Stimulated activated CD8-positive, alpha-beta memory T cell treated with anti-CD3 and anti-CD28 coated beads, Interleukin-4, amount 100 ng/mL, for 1 hour (primary cell): Measurements from ENCODE around the gene CTDSP1.

Source experiments
- DNase-seq, 2 donors: peaks; one replicate each; pipeline ENCODE4 v3.0.0-alpha.2; 2020; ENCODE audit warnings: low read depth in 2 of 2, low spot score in 1 of 2

Gene CTDSP1

DNA sequence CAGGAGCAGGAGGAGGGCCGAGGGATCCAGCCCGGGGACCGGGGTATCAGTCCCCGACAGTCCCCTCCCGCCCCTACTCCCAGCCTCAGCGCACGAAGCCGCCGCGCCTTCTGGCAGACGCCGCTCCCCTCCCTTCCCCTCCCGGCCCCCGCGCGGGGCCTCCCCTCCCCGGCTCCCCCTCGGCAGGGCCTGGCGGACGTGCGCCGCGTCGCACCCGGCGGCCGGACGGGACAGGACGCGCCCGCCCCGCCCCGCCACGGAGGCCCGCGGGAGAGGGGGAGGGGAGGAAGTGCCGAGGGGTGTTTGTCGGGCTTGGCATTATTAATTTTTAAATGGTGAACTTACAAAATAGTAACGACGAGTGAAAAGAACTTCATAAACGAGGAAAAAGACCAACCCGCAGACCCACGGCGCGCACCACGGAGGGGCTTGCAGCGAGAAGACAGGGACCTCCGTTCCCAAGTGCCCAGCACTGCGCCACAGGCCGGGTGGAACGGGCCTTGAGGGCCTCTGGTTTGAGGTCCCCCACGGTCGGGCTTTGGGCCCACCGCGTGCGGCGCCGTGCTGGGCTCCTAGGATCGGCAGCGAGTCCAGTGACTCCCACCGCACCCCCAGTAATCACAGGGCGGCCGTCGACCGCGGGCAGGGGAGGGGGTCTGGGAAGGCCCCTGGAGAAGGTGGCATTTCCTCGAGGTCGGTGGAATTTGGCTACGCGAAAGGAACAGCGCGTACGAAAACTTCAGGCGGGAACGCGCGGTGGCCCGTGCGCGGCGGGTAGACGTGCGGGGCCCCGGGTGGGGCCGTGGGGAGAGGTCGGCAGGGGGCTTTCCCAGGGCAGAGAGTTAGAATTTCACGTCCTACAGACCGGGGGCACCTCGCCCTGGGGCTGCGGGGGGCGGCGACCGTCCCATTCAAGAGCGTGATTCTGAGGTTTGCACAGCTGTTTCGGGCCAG is 954 bp upstream of the CTDSP1 start:
- peak; percentile 28 to 34 for DNase-seq

DNA sequence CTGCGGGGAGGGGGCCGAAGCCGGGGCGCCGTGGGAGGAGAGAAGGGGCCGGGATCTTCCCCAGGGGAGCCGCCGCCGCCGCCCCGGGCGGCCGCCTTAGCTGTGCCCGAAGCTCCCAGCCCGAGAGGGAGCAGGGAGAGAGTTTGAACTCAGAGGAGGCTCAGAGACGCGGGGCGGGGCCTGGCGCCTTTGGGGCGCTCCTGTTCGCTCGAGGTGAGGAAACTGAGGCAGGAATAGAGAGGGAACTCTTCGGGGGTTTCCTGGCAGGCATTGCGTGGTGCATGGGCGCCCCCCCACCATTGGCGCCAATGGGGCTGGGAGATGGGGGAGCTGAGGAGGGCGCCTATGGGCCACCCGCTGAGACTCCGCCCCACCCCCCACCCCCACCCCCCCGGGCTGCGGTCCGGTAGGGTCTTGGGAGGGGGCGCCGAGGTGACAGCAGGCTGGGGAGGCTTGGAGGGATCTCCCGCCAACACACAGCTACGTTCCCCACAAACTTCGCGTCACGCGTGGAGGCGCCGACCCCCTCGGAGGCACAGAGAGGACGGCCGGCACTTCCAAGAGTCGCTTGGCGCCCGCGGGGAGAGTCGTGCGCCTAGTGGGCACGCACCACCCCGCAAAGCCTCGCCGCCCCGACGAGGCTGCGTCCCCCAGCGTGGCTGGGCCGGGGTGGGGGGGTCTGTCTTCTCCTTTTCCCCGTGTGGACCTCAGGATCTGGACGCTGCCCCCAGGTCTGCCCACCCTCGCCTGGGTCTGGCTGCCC is 680 bp downstream of the CTDSP1 start:
- DNase-seq: no peak

DNA sequence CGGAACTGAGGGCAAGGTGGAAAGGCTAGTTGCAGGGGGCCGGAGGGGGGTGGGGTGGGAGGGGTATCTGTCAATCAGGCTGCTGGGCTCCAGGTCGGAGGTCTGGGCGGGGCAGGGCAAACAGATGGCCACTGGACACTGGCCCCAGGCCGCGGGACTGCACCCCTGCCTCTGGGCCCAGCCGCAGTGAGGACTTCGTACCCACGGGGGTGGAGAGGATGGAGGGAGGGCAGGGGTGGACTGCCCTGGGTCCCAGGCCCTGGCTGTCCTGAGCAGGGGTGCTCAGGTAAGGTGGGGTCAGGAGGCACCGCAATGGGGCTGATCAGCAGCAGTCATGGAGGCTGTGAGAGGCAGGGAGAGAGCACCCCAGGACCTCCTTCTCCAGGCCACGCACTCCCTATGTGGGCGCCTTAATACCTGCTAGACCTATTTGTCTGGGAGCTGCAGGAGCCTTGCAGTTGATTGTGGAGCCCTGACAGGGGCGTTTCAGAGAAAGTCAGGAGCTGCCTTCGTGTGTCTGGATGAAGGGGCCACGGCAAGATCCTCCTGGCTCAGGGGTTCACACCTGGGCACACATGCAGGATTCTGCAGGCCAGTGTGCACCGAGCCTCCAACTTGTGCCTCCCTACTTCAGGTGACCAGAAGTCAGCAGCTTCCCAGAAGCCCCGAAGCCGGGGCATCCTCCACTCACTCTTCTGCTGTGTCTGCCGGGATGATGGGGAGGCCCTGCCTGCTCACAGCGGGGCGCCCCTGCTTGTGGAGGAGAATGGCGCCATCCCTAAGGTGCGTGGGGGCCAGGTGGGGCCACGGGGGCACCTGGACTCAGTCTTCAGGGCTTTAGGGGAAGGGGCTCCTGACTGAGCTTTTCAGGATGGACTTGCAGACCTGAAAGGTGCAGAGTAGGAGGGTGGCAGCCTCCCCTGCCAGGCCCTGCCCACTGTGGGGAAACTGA is 1.5 kb downstream of the CTDSP1 start:
- no peak for DNase-seq

DNA sequence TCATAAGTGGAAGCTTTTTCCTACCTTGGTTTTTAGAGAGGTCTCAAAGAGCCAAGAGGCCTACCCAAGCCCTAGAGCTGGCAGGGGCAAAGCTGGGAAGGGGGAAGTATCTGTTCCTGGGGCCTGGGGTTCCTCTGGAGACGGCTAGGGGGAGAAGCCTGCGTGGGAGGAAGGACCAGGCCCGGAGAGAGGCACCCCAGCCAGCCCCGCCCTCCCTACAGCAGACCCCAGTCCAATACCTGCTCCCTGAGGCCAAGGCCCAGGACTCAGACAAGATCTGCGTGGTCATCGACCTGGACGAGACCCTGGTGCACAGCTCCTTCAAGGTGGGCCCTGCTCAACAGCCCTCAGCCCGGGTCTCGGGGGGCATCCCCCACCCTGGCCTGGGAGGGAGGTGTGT is 2.2 kb downstream of the CTDSP1 start:
- no peak for DNase-seq

DNA sequence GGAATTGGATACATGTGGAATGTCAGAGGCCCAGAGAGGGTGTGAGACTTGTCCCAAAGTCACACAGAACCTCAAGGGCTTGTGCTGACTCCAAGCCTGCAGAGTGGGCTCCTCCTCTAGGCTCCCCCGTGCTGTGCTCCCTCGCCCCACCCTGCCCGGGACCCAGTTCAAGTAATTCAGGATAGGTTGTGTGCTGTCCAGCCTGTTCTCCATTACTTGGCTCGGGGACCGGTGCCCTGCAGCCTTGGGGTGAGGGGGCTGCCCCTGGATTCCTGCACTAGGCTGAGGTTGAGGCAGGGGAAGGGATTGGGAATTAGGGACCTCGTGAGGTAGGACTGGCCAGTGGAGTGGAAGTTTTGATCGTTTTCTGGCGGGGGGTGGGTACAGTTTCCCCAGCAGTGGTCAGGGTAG is 2.8 kb downstream of the CTDSP1 start:
- DNase-seq: no peak

DNA sequence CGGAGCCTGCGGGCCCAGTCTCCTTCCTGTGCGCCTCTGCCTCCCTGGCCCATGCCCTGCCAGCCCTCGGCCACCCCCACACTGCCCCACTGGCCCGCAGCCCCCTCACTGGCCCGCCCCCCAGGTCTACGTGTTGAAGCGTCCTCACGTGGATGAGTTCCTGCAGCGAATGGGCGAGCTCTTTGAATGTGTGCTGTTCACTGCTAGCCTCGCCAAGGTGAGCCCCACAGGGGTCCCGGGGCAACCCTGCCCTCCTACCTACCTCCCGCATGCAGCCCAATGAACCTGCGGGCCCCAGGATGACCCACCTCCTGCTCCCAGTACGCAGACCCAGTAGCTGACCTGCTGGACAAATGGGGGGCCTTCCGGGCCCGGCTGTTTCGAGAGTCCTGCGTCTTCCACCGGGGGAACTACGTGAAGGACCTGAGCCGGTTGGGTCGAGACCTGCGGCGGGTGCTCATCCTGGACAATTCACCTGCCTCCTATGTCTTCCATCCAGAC is 3.3 kb downstream of the CTDSP1 start:
- DNase-seq: no peak

DNA sequence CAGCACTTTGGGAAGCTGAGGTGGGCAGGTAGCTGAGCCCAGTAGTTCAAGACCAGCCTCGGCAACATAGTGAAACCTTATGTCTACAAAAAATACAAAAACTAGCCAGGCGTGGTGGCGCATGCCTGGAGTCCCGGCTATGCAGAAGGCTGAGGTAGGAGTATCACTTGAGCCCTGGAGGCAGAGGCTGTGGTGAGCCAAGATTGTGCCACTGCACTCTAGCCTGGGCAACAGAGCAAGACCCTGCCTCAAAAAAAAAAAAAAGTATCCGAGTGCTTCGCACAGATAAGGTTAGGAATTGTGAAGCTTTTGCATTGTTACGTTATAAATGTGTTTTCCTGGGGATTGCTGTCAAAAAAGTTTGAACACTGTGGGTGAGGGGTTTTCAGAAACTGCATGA is 4.1 kb downstream of the CTDSP1 start:
- no peak for DNase-seq

DNA sequence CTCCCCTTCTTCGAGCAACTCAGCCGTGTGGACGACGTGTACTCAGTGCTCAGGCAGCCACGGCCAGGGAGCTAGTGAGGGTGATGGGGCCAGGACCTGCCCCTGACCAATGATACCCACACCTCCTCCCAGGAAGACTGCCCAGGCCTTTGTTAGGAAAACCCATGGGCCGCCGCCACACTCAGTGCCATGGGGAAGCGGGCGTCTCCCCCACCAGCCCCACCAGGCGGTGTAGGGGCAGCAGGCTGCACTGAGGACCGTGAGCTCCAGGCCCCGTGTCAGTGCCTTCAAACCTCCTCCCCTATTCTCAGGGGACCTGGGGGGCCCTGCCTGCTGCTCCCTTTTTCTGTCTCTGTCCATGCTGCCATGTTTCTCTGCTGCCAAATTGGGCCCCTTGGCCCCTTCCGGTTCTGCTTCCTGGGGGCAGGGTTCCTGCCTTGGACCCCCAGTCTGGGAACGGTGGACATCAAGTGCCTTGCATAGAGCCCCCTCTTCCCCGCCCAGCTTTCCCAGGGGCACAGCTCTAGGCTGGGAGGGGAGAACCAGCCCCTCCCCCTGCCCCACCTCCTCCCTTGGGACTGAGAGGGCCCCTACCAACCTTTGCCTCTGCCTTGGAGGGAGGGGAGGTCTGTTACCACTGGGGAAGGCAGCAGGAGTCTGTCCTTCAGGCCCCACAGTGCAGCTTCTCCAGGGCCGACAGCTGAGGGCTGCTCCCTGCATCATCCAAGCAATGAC is 4.8 kb downstream of the CTDSP1 start:
- no peak for DNase-seq

DNA sequence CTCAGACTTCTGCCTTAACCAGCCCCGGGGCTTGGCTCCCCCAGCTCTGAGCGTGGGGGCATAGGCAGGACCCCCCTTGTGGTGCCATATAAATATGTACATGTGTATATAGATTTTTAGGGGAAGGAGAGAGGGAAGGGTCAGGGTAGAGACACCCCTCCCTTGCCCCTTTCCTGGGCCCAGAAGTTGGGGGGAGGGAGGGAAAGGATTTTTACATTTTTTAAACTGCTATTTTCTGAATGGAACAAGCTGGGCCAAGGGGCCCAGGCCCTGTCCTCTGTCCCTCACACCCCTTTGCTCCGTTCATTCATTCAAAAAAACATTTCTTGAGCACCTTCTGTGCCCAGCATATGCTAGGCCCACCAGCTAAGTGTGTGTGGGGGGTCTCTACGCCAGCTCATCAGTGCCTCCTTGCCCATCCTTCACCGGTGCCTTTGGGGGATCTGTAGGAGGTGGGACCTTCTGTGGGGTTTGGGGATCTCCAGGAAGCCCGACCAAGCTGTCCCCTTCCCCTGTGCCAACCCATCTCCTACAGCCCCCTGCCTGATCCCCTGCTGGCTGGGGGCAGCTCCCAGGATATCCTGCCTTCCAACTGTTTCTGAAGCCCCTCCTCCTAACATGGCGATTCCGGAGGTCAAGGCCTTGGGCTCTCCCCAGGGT is 5.5 kb downstream of the CTDSP1 start:
- DNase-seq: no peak

DNA sequence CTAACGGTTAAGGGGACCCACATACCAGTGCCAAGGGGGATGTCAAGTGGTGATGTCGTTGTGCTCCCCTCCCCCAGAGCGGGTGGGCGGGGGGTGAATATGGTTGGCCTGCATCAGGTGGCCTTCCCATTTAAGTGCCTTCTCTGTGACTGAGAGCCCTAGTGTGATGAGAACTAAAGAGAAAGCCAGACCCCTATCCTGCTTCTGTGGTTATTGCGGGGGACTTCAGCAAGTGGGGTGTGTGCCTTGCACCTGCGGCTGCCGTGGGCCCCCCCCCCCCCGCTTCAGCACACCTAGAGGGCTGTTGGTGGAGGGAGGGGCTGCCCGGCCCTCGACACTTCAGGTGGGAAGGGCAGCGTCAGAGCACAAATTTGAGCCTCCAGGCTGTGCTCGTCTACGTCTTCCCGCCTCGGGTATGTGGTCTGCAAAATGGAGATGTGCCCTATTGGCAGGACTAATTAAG is 6.1 kb downstream of the CTDSP1 start:
- DNase-seq: no peak

DNA sequence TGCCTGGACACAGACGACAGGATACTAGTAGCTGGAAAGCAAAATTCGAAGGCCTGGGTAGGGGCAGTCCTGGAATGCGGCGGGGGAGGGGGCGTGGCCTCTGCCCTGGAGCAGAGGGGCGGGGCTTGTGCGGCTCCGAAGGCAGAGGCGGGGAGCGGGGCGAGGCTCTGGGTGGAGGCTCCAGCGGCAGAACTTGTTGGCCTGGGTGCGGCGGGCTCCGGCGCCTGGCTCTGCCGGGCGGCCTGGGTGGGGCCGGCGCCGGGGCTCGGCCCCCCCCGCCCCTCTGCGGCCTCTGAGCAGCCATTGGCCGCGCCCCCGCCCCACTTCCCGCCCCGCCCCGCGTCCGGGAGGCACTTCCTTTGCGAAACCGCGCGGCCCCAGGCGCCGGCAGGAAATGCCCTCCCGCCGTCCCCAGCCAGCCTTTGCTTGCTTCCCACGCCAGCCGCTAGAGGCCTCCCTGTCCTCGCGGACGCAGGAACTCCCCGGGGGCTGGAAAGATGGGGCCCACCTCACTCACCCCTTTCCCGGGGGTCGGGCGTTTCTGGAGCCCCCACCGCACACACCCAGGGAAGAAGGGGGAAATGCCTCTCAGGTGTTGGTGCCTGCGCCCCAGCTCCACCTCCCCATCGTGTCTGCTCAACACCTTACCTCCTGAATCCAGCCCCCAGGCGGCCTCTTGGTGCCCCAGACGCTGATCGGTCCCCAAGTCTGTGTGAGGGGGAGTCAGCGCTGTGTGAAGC is 6.7 kb downstream of the CTDSP1 start:
- peak; percentile 80 to 89 for DNase-seq

DNA sequence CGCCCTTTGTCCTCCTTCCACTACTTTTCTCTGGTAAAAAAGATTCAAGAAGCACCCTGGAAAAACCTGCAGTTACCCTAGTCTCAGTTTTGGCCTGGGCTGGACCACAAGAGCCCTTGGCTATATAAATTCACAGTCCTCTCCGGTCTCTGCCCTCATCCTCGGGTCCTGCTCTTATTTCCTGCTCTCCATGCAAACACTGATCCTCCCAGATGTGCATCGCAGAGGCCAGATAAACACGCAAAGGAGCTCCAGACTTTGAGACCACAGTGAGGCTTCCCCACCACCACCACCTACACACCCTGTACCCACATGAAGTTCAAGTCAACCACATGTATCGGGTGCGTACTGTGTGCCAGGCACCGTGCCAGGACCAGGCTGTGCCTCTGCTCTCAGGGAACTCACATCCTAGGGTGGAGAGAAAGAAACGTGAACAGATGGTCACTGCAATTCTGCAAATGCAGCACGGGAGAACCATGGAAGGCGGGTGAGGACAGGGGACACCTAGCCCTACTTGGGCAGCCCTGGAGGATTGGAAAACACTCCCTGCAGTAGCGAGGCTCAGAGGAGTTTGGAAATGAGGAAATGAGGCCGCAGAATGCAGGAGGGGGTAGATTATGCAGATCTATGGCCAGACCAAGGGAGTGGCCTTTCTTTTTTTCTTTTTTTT is 7.4 kb downstream of the CTDSP1 start:
- peak; percentile 28 to 29 for DNase-seq

DNA sequence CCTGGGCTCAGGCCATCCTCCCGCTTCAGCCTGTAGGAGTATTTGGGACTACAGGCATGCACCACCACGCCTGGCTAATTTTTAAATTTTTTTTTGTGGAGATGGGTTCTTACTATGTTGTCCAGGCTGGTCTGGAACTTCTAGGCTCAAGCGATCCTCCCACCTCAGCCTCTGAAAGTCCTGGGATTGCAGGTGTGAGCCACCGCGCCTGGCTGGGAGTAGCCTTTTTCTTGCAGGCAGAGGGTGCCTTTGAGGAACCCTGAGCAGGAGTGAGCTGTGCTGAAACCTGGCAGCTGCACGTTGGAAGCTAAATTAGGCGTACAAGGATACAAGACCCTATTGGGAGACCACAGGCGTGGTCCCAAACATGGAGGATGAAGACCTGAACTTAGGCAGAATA is 8.0 kb downstream of the CTDSP1 start:
- no peak for DNase-seq

DNA sequence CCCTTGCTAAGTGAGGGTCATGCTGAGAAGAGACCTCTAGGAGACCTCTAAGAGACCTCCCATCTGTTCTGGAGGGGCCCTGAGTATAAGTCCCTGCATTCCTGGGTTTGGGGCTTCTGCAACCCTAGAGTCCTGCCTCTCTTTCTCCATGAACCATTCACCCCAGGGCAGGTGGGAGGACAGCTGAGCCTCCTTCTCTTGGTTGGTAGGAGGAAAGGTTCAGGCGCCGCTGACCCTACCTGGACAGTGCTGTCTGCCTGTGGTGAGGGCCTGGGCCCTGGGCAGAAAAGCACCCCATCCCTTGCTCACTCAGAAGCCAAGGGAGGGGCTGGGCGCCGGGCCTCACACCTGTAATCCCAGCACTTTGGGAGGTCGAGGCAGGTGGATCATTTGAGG is 18.7 kb downstream of the CTDSP1 start:
- DNase-seq: no peak

DNA sequence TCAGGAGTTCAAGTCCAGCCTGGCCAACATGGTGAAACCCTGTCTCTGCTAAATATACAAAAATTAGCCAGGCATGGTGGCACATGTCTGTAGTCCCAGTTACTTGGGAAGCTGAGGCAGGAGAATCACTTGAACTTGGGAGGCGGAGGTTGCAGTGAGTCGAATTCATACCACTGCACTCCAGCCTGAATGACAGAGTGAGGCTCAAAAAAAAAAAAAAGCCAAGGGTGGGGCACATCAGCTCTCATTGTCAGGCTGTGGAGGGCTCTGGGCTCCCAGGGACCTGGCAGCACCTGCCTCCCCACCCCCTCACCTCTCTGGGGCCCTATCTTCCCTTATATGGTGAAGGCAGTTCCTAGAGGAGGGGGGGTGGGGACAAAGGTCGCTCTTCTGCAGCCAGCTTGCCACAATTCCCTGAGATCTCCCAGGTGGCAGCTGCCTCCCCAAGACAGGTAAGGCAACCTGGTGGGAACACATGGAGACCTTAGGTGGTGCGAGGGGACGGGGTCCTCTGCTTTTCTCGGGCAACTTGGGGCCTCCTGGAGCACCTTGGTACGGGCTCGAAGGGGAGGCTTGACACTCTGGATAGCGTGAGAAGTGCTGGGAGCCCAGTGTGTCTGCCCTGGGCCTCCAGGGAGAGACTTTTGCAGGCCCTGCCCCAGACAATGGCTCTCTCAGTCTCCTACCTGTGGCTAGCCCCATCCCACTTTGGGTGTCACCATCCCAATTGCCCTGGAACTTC is 19.2 kb downstream of the CTDSP1 start, which contains the start of gene VIL1:
Gene VIL1, plus strand, starts transcription at position 407 of the 742 bp plus-strand sequence. CDS start 4,656 bp downstream, outside the sequence.
- no peak for DNase-seq

DNA sequence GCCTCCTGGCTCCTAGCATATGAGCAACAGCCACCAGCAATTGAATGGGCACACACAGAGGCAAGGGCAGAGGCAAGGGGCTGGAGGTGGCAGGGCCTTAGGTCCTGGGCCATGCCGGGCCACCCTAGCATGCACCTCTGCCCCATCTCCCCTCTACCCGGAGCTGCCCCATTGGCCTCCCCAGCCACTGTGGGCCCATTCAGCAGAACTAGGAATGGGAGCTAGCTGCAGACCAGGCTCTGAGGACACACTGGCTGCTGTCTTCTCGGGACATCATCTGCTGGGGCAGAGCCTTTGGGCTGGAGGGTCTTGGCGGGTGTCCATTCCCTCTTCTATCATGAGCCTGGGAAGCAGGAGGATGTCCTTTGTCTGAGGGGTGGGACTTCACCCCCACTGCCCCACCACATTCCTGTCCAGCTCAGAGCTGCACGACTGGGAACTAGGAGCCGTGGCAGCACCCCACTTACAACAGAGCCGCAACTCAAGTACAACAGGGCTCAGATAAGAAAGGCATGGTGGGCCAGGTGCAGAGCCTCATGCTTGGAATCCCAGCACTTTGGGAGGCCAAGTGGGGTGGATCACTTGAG is 20.1 kb downstream of the CTDSP1 start:
- no peak for DNase-seq

DNA sequence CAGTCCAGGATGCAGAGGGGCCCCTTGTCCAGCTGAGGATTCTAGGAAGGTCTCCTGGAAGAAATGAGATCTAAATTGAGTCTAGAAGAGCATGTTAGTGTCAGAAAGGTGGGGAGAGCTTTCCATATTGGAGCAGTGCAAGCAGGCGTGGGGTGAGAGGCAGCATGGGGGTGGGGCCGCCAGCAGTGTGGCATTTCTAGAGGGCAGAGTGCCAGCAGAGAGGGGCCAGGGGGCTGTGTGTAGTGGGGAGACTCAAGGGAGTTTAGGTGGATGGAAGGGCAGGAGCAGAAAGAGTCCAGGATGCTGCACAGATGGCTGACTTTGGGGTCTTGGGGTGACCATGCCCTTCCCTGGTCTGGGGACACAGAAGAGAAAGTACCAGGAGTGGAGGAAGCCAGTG is 21.4 kb downstream of the CTDSP1 start:
- DNase-seq: no peak
